ENCODE results near the gene NODAL. TPM values are rescaled to one million over a fixed set of nuclear protein-coding genes. Genes with fewer than 3 reads are reported as not detected.

NODAL gene
- total and polyA plus RNA-seq, 2 donors from 2014 or later = not detected

GRCh38 chr10:70466951-70467350 lies 25.5 kb upstream of the NODAL start:
- peaks cover 0 to 3% (median 0%) of the 10 kb centered on the region in 3 donors for H3K4me1 ChIP-seq (ENCODE audit: control insufficient read depth in 2 of 3, insufficient read depth in 2 of 3, low read depth in 1 of 3, low read length in 3 of 3)
- intact Hi-C loops (cut with DNase I) = loop anchor here (10.0 kb wide), 1 partner anchor 418 kb away; the partner anchor contains the start of gene PCBD1
- no peaks in the 10 kb centered on the region for H3K27me3 ChIP-seq (ENCODE audit: control insufficient read depth, insufficient read depth, low read length)
- H3K27ac ChIP-seq (ENCODE audit: low read depth in 2 of 2, low read length in 2 of 2) = no peak overlapping the region
- H3K36me3 ChIP-seq (ENCODE audit: control insufficient read depth in 2 of 3, insufficient read depth in 3 of 3, low read length in 3 of 3) = no peaks in the 10 kb centered on the region
- H3K9me3 ChIP-seq (ENCODE audit: control insufficient read depth in 2 of 3, insufficient read depth in 1 of 3, low read length in 3 of 3) = no peaks in the 10 kb centered on the region
- no peak overlapping the region for H3K4me3 ChIP-seq (ENCODE audit: low read length in 3 of 3)
- H3K9ac ChIP-seq (ENCODE audit: low read length in 3 of 3) = no peak overlapping the region
- FAIRE-seq (no peak), DNase-seq (no peak)
- no peak for TF ChIP-seq CTCF (IDR thresholded peaks at IDR 0.05; ENCODE audit: borderline replicate concordance, extremely low read depth, insufficient read depth)

GRCh38 chr10:70465832-70466231 lies 24.4 kb upstream of the NODAL start:
- no peak for FAIRE-seq
- H3K9ac ChIP-seq (ENCODE audit: low read length in 3 of 3) = no peak overlapping the region
- H3K4me1 ChIP-seq (ENCODE audit: control insufficient read depth in 2 of 3, insufficient read depth in 2 of 3, low read depth in 1 of 3, low read length in 3 of 3) = peaks cover 0 to 3% (median 0%) of the 10 kb centered on the region in 3 donors
- H3K27me3 ChIP-seq (ENCODE audit: control insufficient read depth, insufficient read depth, low read length) = no peaks in the 10 kb centered on the region
- H3K4me3 ChIP-seq (ENCODE audit: low read length in 3 of 3) = no peak overlapping the region
- no peaks in the 10 kb centered on the region for H3K36me3 ChIP-seq (ENCODE audit: control insufficient read depth in 2 of 3, insufficient read depth in 3 of 3, low read length in 3 of 3)
- H3K9me3 ChIP-seq (ENCODE audit: control insufficient read depth in 2 of 3, insufficient read depth in 1 of 3, low read length in 3 of 3) = no peaks in the 10 kb centered on the region
- intact Hi-C loops (cut with DNase I) = loop anchor here (10.0 kb wide), 1 partner anchor 419 kb away; the partner anchor contains the start of gene PCBD1
- no peak for TF ChIP-seq CTCF (IDR thresholded peaks at IDR 0.05; ENCODE audit: borderline replicate concordance, extremely low read depth, insufficient read depth)
- DNase-seq = no peak
- H3K27ac ChIP-seq (ENCODE audit: low read depth in 2 of 2, low read length in 2 of 2) = no peak overlapping the region

- DNase-seq (no peak), FAIRE-seq (no peak)
- no peak overlapping the region for H3K9ac ChIP-seq (ENCODE audit: low read length in 3 of 3)
- no peaks in the 10 kb centered on the region for H3K36me3 ChIP-seq (ENCODE audit: control insufficient read depth in 2 of 3, insufficient read depth in 3 of 3, low read length in 3 of 3)
- peaks cover 0 to 3% (median 0%) of the 10 kb centered on the region in 3 donors for H3K4me1 ChIP-seq (ENCODE audit: control insufficient read depth in 2 of 3, insufficient read depth in 2 of 3, low read depth in 1 of 3, low read length in 3 of 3)
- intact Hi-C loops (cut with DNase I) = loop anchor here (10.0 kb wide), 1 partner anchor 420 kb away; the partner anchor contains the start of gene PCBD1
- H3K9me3 ChIP-seq (ENCODE audit: control insufficient read depth in 2 of 3, insufficient read depth in 1 of 3, low read length in 3 of 3) = no peaks in the 10 kb centered on the region
- H3K27me3 ChIP-seq (ENCODE audit: control insufficient read depth, insufficient read depth, low read length) = no peaks in the 10 kb centered on the region
- H3K27ac ChIP-seq (ENCODE audit: low read depth in 2 of 2, low read length in 2 of 2) = no peak overlapping the region
- H3K4me3 ChIP-seq (ENCODE audit: low read length in 3 of 3) = no peak overlapping the region
- no peak for TF ChIP-seq CTCF (IDR thresholded peaks at IDR 0.05; ENCODE audit: borderline replicate concordance, extremely low read depth, insufficient read depth)
These were observed 23.8 kb upstream of the NODAL start for GRCh38 chr10:70465278-70465677.
